Measurements from ENCODE around the gene INVS. TPM values are rescaled to one million over a fixed set of nuclear protein-coding genes. Genes with fewer than 3 reads are reported as not detected.
"Not testable (repeated sequence)": the region's sequence is repeated elsewhere in the genome, so short reads cannot be mapped to it uniquely, and the experiment has no call there.

The INVS gene
- total and polyA plus RNA-seq, 2 experiments from 2014 or later = 8.5 to 17.0 TPM

DNA sequence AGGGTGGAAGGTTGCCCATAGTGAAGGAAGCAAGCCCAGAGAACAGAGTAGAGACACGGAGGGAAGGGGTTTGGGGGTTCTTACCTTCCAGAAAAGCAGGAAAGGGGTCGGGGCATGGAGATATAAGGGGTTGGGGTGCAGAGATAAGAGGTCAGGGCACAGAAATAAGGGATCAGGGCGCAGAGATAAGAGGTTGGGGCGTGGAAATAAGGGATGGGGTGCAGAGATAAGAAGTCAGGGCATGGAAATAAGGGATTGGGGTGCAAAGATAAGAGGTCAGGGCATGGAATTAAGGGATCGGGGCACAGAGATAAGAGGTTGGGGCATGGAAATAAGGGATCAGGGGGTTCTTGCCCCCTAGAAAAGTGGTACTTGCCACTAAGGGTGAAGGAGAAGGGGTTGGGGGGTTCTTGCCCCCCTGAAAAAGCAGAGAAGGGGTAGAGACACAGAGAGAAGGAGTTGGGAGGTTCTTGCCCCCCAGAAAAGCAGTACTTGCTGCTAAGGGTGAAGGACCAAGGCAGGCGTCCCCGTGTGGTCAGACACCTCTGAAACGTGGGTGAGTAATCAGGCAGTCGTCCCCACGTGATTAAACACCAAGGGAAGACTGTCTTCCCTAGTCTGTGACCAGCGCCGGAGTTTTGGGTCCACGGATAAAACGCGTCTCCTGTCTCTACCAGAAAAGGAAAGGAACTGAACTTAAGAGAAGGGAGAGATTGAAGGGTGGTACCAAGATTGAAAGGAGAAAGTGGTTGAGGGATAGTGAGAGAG is 46.3 kb downstream of the INVS start:
- H3K27ac ChIP-seq; H2AFZ ChIP-seq; H3F3A ChIP-seq (ENCODE audit: insufficient read depth); DNase-seq; H3K36me3 ChIP-seq (ENCODE audit: low read depth); H3K9me3 ChIP-seq (ENCODE audit: low read depth); H3K4me3 ChIP-seq; H3K9me2 ChIP-seq (ENCODE audit: insufficient read depth); H3K4me2 ChIP-seq (ENCODE audit: unreplicated experiment); H3K27me3 ChIP-seq (replicated peaks; ENCODE audit: insufficient read depth); in situ Hi-C loops (cut with MboI); H3K9ac ChIP-seq; H3K79me2 ChIP-seq (ENCODE audit: insufficient read depth); H4K20me1 ChIP-seq (ENCODE audit: insufficient read depth); H3K4me1 ChIP-seq (ENCODE audit: insufficient read depth): not testable (repeated sequence)
- WGBS, 2 experiments (ENCODE audit: low coverage in 1 of 2, low lambda C conversion rate in 2 of 2, missing lambda C conversion rate in 2 of 2) = 94 to 96% methylated on average over 15 of the region's 15 CpGs

- H3K27me3 ChIP-seq (replicated peaks; ENCODE audit: insufficient read depth); DNase-seq; H3K36me3 ChIP-seq (ENCODE audit: low read depth); H3K4me2 ChIP-seq (ENCODE audit: unreplicated experiment); H3K9me2 ChIP-seq (ENCODE audit: insufficient read depth); H3K27ac ChIP-seq; H4K20me1 ChIP-seq (ENCODE audit: insufficient read depth); H2AFZ ChIP-seq; H3K4me1 ChIP-seq (ENCODE audit: insufficient read depth); H3K79me2 ChIP-seq (ENCODE audit: insufficient read depth); H3K9me3 ChIP-seq (ENCODE audit: low read depth); H3F3A ChIP-seq (ENCODE audit: insufficient read depth); in situ Hi-C loops (cut with MboI); H3K4me3 ChIP-seq; H3K9ac ChIP-seq: not testable (repeated sequence)
- WGBS, 2 experiments (ENCODE audit: low coverage in 1 of 2, low lambda C conversion rate in 2 of 2, missing lambda C conversion rate in 2 of 2) = 71 to 77% methylated on average over 8 of the region's 8 CpGs
These were observed 46.9 kb downstream of the INVS start for GRCh38 chr9:100145976-100146375.

DNA sequence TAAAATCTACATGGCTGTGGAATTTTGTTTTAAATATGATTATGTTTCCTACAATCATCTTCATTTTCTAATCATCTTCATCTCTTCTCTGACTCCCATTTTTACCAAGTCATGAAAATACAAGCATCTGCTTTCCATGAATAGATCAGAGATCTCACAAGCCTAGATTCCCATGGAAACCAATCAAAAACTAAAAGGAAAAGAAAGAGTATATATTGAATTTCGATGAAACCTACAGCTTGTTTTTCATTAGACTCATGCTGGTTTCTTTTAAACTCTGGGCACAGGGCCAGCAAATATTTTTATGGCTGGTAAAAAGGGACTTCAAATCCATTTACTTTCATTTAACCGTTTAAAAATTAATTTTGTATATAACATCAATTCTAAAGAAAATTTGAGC is 51.2 kb downstream of the INVS start:
- 0% methylated on average over 2 of the region's 2 CpGs for WGBS, 2 experiments (ENCODE audit: low coverage in 1 of 2, low lambda C conversion rate in 2 of 2, missing lambda C conversion rate in 2 of 2)
- Histone ChIP-seq H4K20me1 (ENCODE audit: insufficient read depth) (no peaks in the 10 kb centered on the region), H3K4me2 (ENCODE audit: unreplicated experiment) (no peak overlapping the region), H3F3A (ENCODE audit: insufficient read depth) (no peaks in the 10 kb centered on the region), H3K9ac (no peak overlapping the region), H2AFZ (no peak overlapping the region), H3K4me3 (no peak overlapping the region), H3K36me3 (ENCODE audit: low read depth) (0 out of 2 replicates have a peak, but pooled peaks cover 3% of the 10 kb centered on the region), H3K9me2 (ENCODE audit: insufficient read depth) (no peaks in the 10 kb centered on the region), H3K79me2 (ENCODE audit: insufficient read depth) (no peaks in the 10 kb centered on the region), H3K27ac (no peak overlapping the region), H3K9me3 (ENCODE audit: low read depth) (no peaks in the 10 kb centered on the region), H3K27me3 (replicated peaks; ENCODE audit: insufficient read depth) (no peaks in the 10 kb centered on the region), H3K4me1 (ENCODE audit: insufficient read depth) (peaks cover 7% of the 10 kb centered on the region)
- no peak for TF ChIP-seq EZH2phosphoT487 (IDR thresholded peaks at IDR 0.05; ENCODE audit: insufficient read depth, low read depth)
- TF ChIP-seq EZH2 (IDR thresholded peaks at IDR 0.05; ENCODE audit: insufficient read depth, poor library complexity, severe bottlenecking) = no peak
- DNase-seq = peak; percentile 22
- in situ Hi-C loops (cut with MboI) = no loop called here

- Histone ChIP-seq H3K9me3 (ENCODE audit: low read depth) (no peaks in the 10 kb centered on the region), H3K4me3 (no peak overlapping the region), H3K9me2 (ENCODE audit: insufficient read depth) (no peaks in the 10 kb centered on the region), H3K9ac (no peak overlapping the region), H3K36me3 (ENCODE audit: low read depth) (no peaks in the 10 kb centered on the region), H3K27ac (no peak overlapping the region), H2AFZ (no peak overlapping the region), H3K4me2 (ENCODE audit: unreplicated experiment) (no peak overlapping the region), H4K20me1 (ENCODE audit: insufficient read depth) (no peaks in the 10 kb centered on the region), H3K4me1 (ENCODE audit: insufficient read depth) (no peaks in the 10 kb centered on the region), H3K79me2 (ENCODE audit: insufficient read depth) (no peaks in the 10 kb centered on the region), H3F3A (ENCODE audit: insufficient read depth) (no peaks in the 10 kb centered on the region), H3K27me3 (replicated peaks; ENCODE audit: insufficient read depth) (no peaks in the 10 kb centered on the region)
- 95 to 98% methylated on average over 3 of the region's 3 CpGs for WGBS, 2 experiments (ENCODE audit: low coverage in 1 of 2, low lambda C conversion rate in 2 of 2, missing lambda C conversion rate in 2 of 2)
- in situ Hi-C loops (cut with MboI) = no loop called here
- TF ChIP-seq EZH2phosphoT487 (IDR thresholded peaks at IDR 0.05; ENCODE audit: insufficient read depth, low read depth) (no peak), EZH2 (IDR thresholded peaks at IDR 0.05; ENCODE audit: insufficient read depth, poor library complexity, severe bottlenecking) (no peak)
- no peak for DNase-seq
These were observed 61.0 kb downstream of the INVS start for GRCh38 chr9:100160021-100160420.

GRCh38 chr9:100167176-100167575 is 68.1 kb downstream of the INVS start:
- Histone ChIP-seq H3K27ac (no peak overlapping the region), H3K9me3 (ENCODE audit: low read depth) (no peaks in the 10 kb centered on the region), H4K20me1 (ENCODE audit: insufficient read depth) (no peaks in the 10 kb centered on the region), H3K9ac (no peak overlapping the region), H3K4me2 (ENCODE audit: unreplicated experiment) (no peak overlapping the region), H3K4me3 (no peak overlapping the region), H3F3A (ENCODE audit: insufficient read depth) (no peaks in the 10 kb centered on the region), H3K36me3 (ENCODE audit: low read depth) (no peaks in the 10 kb centered on the region), H2AFZ (no peak overlapping the region), H3K4me1 (ENCODE audit: insufficient read depth) (peaks cover 20% of the 10 kb centered on the region), H3K27me3 (replicated peaks; ENCODE audit: insufficient read depth) (no peaks in the 10 kb centered on the region), H3K79me2 (ENCODE audit: insufficient read depth) (no peaks in the 10 kb centered on the region), H3K9me2 (ENCODE audit: insufficient read depth) (no peaks in the 10 kb centered on the region)
- DNase-seq = peak; percentile 15
- in situ Hi-C loops (cut with MboI) = no loop called here
- no peak for TF ChIP-seq EZH2phosphoT487 (IDR thresholded peaks at IDR 0.05; ENCODE audit: insufficient read depth, low read depth)
- TF ChIP-seq EZH2 (IDR thresholded peaks at IDR 0.05; ENCODE audit: insufficient read depth, poor library complexity, severe bottlenecking) = no peak

Data from GM23248 (cell line).